GM19468 (cell line): Measurements from ENCODE around the gene UBE2Q1.

Experiments
- ATAC-seq: cut with Tn5 transposase; IDR thresholded peaks from one replicate; pipeline ENCODE4 v1.9.1; 2021; ENCODE audit warnings: mild to moderate bottlenecking, moderate library complexity, moderate number of reproducible peaks; ENCODE audit not compliant: unreplicated experiment; ENCODE audit errors: extremely low read depth

UBE2Q1 gene

DNA sequence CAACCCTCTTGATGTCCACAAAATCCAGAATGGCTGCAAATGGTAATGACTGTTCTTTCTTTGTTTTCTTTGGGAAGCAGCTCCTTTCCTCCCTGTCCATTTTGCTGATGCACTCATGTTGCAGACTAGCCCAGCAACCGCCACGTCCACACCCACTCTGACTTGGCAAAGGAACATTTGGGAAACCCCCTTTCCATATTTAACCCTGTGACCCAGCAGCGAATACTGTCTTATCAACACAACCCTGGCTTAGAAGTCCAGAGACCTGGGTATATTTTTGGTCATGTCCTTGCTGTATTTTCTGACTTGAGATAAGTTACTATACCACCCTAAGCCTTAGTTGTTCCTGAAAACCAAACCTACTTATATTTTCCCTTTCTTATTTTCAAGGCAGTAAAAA, 38.1 kb downstream of the UBE2Q1 start:
- ATAC-seq, result no peak

DNA sequence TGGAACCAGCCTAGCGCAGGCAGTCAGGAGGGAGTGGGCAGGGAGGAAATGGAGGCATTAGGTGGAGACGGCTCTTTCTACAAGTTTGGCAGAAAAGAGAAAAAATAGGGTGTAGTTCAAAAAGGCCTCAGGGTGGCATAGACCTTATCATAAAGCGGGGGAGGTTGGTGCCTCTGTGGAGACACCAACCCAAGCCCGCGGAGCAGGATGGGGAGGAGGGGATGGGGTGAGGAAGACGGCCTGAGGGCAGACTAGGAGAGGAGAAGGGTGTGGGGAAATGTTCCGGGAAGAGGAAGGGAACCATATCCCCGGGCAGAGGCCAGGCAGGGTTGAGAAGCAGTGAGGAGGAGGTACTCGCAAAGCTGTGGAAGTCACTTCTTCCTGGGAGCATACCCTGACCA, 38.9 kb downstream of the UBE2Q1 start:
- no peak for ATAC-seq

DNA sequence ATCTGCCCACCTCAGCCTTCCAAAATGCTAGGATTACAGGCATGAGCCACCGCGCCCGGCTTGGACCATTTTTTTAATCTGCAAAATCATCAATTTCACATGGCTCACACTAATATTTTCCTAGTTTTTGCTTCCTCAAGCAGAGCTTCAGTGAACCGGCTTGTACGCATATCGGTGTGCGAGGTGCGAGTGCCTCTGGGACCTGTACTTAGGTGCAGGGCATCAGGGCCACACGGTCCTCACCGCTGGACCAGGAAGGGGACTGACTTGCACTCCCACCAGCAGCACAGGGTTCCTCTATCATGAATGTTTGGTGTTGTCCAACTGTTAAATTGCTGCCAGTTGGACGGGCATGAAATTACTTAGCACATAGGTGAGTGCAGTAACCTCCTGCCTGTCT, 40.8 kb downstream of the UBE2Q1 start:
- no peak for ATAC-seq

DNA sequence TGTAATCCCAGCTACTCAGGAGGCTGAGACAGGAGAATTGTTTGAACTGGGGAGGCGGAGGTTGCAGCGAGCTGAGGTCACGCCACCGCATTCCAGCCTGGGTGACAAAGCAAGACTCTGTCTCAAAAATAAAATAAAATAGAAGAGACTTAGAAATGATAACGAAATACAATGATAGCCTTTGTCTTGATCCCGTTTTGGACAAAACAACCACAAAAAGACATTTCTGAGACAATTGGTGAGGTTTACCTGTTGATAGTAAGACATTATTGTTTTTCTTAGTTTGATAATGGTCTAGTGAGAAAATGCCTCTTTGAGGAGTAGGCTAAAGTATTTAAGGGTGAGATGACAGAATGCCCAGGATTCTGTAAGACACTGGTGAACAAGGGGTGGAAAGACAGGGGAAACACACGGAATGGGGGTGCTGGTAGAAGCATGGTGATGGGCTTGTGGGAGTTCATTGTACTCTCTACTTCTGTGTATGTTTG, 44.4 kb downstream of the UBE2Q1 start:
- no peak for ATAC-seq

DNA sequence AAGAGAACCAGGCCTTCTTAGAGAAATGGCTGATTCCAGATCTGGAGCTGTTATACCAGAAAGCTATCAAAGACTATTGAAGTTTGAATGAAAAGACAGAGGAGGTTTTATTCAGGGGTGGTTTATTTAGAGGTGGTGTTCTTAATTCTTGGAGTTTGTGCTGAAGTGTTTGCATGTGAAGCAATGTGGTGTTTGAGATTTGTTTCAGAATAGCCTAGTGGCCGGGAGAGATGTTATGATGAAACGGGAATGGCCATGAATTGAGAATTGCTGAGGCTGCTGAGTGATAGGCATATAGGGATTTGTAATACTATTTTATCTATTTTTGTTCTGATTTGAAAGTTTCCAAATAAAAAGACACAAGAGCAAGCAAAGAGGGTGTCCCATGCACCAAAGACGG, 45.7 kb downstream of the UBE2Q1 start:
- no peak for ATAC-seq

DNA sequence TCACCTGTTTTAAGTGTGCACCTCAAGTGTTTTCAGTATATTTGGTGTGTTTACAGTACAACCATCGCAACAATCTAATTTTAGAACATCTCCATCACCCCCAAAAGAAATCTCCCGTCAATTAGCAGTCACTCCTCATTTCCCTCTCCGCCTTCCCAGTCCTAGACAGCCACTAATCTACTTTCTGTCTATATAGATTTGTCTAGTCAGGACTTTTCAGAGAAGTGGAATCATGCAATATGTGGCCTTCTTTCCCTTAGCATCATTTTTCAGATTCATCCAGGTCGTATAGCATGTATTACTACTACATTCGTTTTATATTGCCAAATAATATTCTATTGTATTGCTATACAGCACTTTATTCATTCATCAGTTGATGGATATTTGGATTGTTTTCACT, 54.6 kb downstream of the UBE2Q1 start:
- no peak for ATAC-seq

DNA sequence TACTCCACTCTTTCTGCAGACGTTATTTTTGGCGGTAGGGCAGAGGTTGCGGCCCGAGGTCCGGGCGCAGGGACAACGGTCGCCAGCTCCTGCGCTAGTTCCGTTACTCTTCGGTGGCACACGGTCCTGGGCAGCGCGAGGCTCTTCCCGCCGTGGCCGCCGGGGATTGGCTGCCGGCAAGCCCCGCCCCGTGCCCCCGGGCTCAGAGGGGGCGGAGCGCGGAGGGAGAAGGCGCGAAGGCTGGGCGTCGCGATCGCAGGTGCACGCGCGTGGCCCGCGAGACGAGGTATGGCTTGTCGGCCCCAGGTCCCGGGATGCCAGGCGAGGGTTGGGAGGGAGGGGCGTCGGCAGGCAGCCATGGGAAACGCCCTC, 55.7 kb downstream of the UBE2Q1 start:
- no peak for ATAC-seq

DNA sequence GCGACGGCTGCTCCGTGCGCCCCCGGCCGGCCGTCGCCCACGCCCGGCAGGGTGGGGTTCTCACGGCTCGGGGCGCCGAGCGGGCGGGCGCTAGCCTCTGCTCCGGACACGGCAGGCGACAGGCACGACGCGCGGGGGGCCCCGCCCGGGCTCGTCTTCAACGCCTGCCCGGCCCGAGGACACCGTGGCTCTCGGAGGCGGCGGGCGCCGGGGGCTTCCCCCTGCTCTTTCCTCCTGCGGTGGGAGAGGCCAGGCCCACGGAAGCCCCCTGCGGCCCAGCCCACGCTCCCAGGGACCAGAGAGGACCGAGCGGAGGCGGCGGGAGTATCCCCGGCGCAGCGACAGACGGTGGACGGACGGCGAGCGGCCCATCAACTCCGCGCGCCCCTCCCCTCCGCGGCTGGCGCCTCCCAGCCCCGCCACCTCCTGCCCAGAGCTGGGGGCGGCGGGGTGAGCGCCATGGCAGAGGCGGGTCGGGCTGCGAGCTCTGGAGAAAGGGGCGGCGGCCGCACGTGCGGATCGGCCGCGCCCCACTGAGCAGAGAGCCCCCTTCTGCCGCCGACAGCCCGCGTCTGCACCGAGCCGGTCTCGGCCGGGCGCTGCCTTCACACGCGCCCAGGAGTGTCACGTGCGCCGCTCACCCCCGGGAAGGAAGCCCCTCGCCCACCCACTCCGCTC, 56.3 kb downstream of the UBE2Q1 start, which contains the start of the genes SHE and TDRD10:
Gene SHE, minus strand, starts transcription at position 347 of the 678 bp plus-strand sequence. CDS start 386 bp downstream, outside the sequence.
Gene TDRD10, plus strand, starts transcription at position 154 of the 678 bp plus-strand sequence. CDS start 4,685 bp downstream, outside the sequence.
- no peak for ATAC-seq

DNA sequence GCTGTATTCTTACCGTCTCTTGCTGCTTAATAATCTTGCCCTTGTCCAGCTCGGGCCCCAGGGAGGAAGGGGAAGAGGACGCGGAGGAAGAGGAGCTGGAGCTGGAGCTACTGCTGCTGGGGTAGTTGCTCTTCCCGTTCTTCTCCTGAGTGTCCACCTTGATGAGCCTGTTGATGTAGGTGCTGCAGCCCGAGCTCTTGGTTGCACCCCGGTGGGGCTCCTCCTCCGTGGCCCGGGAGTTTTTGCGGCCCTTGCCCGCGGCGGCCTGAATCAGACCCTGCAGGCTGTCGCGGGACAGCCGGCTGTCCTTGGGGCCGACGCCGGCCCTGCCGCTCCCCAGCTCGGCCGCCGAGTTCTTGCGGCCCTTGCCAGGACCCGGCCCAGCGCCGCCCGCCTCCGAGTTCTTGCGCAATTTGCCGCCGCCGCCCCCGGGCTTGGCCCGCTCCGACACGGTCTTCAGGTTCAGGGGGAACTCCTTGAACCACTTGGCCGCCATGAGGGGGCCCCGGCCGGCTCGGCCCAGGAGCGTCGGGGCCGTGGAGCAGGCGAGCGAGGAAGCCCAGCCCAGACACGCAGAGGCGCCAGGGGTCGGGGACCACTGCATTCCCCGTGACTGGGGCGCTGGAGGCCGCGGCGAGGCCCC, 56.9 kb downstream of the UBE2Q1 start:
- ATAC-seq, result no peak

DNA sequence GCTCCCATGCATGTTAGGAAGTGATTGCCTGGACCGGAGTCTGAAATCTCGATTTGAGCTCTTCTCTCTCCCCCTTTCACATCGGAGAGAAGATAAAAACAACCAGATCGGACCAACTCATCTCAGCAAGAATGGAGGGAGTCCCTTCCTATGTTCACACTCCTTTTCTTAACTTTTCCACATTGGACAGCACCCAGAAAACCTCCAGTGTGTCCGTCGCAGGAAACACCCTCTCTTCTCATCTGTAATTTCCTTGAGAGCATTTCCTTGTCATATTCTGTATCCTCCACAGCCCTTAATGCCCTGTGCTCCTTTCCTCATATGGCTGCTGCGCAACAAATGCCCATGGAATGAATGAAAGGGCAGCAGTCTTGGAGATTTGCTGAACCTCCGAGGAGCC, 57.9 kb downstream of the UBE2Q1 start:
- no peak for ATAC-seq

DNA sequence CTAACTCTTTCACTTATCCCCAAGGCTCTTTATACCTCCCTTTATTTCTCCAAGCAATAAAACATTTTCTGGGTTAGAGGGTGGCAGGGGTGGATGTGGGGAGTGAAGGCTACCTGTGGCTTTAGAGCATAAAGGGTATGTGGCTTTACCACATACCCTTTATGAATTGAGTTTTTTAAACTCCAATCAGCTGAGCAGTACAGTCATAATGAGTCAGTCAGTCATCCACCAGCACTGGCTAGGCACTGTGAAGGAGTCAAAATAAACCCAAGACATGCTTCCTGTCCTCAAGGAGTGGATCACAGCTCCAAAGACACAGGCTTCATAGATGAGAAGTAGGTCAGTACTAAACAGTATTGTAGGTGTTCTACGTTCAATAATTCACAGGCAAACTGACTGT, 59.0 kb downstream of the UBE2Q1 start:
- no peak for ATAC-seq
